Adrenal gland (tissue), 12 donors: ENCODE results near the gene GP1BA. TPM values are rescaled to one million over a fixed set of nuclear protein-coding genes. Genes with fewer than 3 reads are reported as not detected.

ENCODE experiments used
- DNase-seq, 7 donors: peaks; one replicate each; pipeline ENCODE4 v3.0.0-alpha.2; 2019 to 2020
- H3K27ac ChIP-seq, 5 donors: fragments of 200-600 bp; sonication (generic) in 4 of 5; 1 replicate in 3 of 5; 2 replicates in 2 of 5; pipeline versions ENCODE4 v1.5.1 to v1.8.0; 2016 to 2020; ENCODE audit warnings: mild to moderate bottlenecking in 1 of 5
- H3K27me3 ChIP-seq: fragments of 200-600 bp; 2 replicates; pipeline ENCODE4 v1.8.0; 2021
- H3K36me3 ChIP-seq, 2 donors: fragments of 200-600 bp; replicated peaks in 1 of 2; 1 replicate in 1 of 2; 2 replicates in 1 of 2; pipeline versions ENCODE4 v1.5.1 to v1.8.0; 2018 to 2022
- H3K4me1 ChIP-seq, 2 donors: fragments of 200-600 bp; replicated peaks in 1 of 2; 1 replicate in 1 of 2; 2 replicates in 1 of 2; pipeline versions ENCODE4 v1.5.1 to v1.8.0; 2018 to 2021
- H3K4me3 ChIP-seq, 4 donors: fragments of 200-600 bp; sonication (generic) in 3 of 4; one replicate each; pipeline ENCODE4 v1.5.1; 2016 to 2018
- H3K9me3 ChIP-seq, 3 donors: fragments of 200-600 bp; sonication (generic) in 1 of 3; replicated peaks in 1 of 3; 1 replicate in 2 of 3; 2 replicates in 1 of 3; pipeline versions ENCODE4 v1.5.1 to v1.8.0; 2016 to 2021
- CTCF ChIP-seq, 6 experiments: fragments of 450-650 bp in 4 of 6; fragments of 200-600 bp in 2 of 6; sonication (generic) in 1 of 6; IDR thresholded peaks; 1 replicate in 5 of 6; 2 replicates in 1 of 6; pipeline versions ENCODE4 v1.5.1 to v1.8.0; 2016 to 2021; ENCODE audit warnings: antibody characterized with exemption in 6 of 6, mild to moderate bottlenecking in 2 of 6, moderate library complexity in 1 of 6
- POLR2A ChIP-seq, 2 donors: fragments of 450-650 bp; IDR thresholded peaks; one replicate each; pipeline ENCODE4 v1.6.1; 2017; ENCODE audit warnings: antibody characterized with exemption in 2 of 2, mild to moderate bottlenecking in 2 of 2, moderate library complexity in 1 of 2
- WGBS, 4 donors: extraction: QIAGEN DNeasy Blood & Tissue Kit in 2 of 4; methylation state at CpG; one replicate each; pipeline versions ENCODE4 v1.1.5 to v1.1.7; 2013 to 2017; 5-methylcytosine and 5-hydroxymethylcytosine counted together
- intact Hi-C, 2 donors: fragments of 100-400 bp; cut with DNase I; formaldehyde crosslinking; loops; one replicate each; pipeline versions ENCODE4 v1.14.1 to v1.15.0; 2022 to 2023
- polyA plus RNA-seq, 3 donors: library from polyadenylated mRNA; stranded (reverse); fragments of 200-250 nt in 2 of 3; fragments of 350-450 nt in 1 of 3; fragmentation: Illumina TruSeq in 1 of 3; extraction: RNeasy Lipid Tissue Mini Kit (QIAGEN cat#74804) in 1 of 3; gene quantifications; one replicate each; pipeline ENCODE4 v1.2.3, GENCODE V29; 2013 to 2014
- total RNA-seq, 9 donors: library from RNA; depleted of rRNA in 4 of 9; stranded (reverse); fragments of >200 nt in 4 of 9; fragments of 120-200 nt in 1 of 9; fragmentation: NEBNext Ultra II Directional in 1 of 9; extraction: Animal tissue kit (Norgen Biotek cat#: 25700) in 1 of 9; gene quantifications; one replicate each; pipeline versions ENCODE4 v1.1.0 to v1.2.4, GENCODE V29; 2013 to 2023
- donor health status: healthy with polysubstance abuse.
- donor health status: Bipolar disorder and iron deficiency.
- donor health status: DM: yes; HTN: yes; CAD: no.
- donor health status: DM: no; HTN: no; CAD: no.
- donor health status: DM: no; HTN: no; CAD: no.
- donor health status: DM: yes; HTN: yes; CAD: no.

Gene GP1BA
- total and polyA plus RNA-seq, 12 donors, result 0.08 to 0.17 TPM; not detected in 10

GRCh38 chr17:4948931-4949320 lies 16.8 kb downstream of the GP1BA start:
- DNase-seq, result peak; percentile 81 to 85 (median 82)
- Histone ChIP-seq H3K4me3 (peak overlapping the region in 2 of 4 donors; percentile 85 to 98), H3K9me3 (no peaks in the 10 kb centered on the region), H3K27me3 (no peaks in the 10 kb centered on the region), H3K36me3 (peaks cover 0 to 29% of the 10 kb centered on the region in 2 donors), H3K27ac (peak overlapping the region; percentile 83 to 99 (median 96)), H3K4me1 (peaks cover 30 to 39% of the 10 kb centered on the region in 2 donors)
- 0 to 1% (median 0%) methylated on average over 2 to 40 of the region's 40 CpGs for WGBS, 4 donors
- intact Hi-C loops, result no loop called here
- TF ChIP-seq POLR2A (IDR thresholded peaks at IDR 0.05), result peak; percentile 43 to 62
- no peak for TF ChIP-seq CTCF (IDR thresholded peaks at IDR 0.05)

DNA sequence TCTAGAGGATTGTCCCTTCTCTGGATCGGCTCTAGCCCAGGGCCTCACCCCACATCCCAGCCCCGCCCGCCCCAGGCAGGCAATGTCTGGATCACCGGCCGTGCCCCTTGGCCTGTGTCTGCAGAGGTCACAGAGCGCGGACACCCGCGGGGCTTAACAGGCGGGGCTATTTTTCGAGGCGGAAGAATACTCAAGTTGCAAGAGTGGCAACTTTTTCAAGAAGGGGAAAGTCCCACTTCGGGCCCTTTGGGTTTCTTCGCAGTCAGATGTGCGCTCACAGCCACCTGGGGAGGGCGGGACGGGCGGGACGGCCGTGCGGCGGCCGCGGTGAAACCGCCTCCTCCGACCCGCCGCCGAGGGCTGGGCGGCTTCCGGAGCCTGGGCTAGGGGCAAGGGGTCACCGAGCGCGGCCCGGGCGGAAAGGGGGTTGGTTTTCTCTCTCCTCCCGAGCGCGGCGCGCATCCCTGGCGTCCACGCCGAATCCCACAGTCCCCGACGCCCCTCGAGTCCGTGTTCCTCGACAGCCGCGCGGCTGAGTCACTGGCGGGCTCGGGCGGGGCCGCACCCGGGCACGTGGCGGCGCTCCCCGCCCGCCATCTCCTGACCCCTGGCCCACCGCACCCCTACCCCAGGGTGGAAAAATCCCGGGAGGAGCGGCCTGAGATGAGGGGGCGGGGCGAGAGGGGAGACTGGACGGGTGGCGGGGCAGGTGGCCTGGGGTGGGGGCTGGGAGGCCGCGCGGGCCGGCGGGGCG lies 17.4 kb downstream of the GP1BA start:
- H3K4me1 ChIP-seq, result peaks cover 30 to 38% of the 10 kb centered on the region in 2 donors
- peak overlapping the region in 2 of 4 donors; percentile 85 to 98 for H3K4me3 ChIP-seq
- peaks cover 0 to 23% of the 10 kb centered on the region in 2 donors for H3K36me3 ChIP-seq
- H3K27me3 ChIP-seq, result no peaks in the 10 kb centered on the region
- H3K27ac ChIP-seq, result peak overlapping the region; percentile 83 to 99 (median 96)
- H3K9me3 ChIP-seq, result no peaks in the 10 kb centered on the region
- peak in 1 of 2 donors; percentile 37 for TF ChIP-seq POLR2A (IDR thresholded peaks at IDR 0.05)
- TF ChIP-seq CTCF (IDR thresholded peaks at IDR 0.05), result no peak
- DNase-seq, result peak; percentile 76 to 84 (median 82)
- WGBS, 4 donors, result 0 to 2% (median 1%) methylated on average over 3 to 75 of the region's 75 CpGs
- intact Hi-C loops, result no loop called here

GRCh38 chr17:4950075-4950745 lies 18.1 kb downstream of the GP1BA start:
- Histone ChIP-seq H3K4me1 (peaks cover 24 to 31% of the 10 kb centered on the region in 2 donors), H3K9me3 (no peaks in the 10 kb centered on the region), H3K27me3 (no peaks in the 10 kb centered on the region), H3K4me3 (peak overlapping the region in 2 of 4 donors; percentile 85 to 98), H3K27ac (peak overlapping the region in 4 of 5 donors; percentile 92 to 99 (median 98)), H3K36me3 (peaks cover 0 to 16% of the 10 kb centered on the region in 2 donors)
- peak; percentile 59 to 87 (median 81) for DNase-seq
- intact Hi-C loops, result no loop called here
- WGBS, 4 donors, result 0 to 12% (median 6%) methylated on average over 9 to 52 of the region's 52 CpGs
- no peak for TF ChIP-seq CTCF (IDR thresholded peaks at IDR 0.05)
- peak; percentile 22 to 39 for TF ChIP-seq POLR2A (IDR thresholded peaks at IDR 0.05)

GRCh38 chr17:4950746-4951204 lies 18.7 kb downstream of the GP1BA start, which contains the start of gene ENO3:
TSS of gene ENO3 (plus strand) at chr17:4951119. CDS start at chr17:4951830, 711 bp downstream.
- peak within 1 kb of the TSS in 2 of 4 donors; percentile 85 to 98 for H3K4me3 ChIP-seq
- H3K27me3 ChIP-seq, result no peaks in the 10 kb centered on the region
- no peaks in the 10 kb centered on the region for H3K9me3 ChIP-seq
- TF ChIP-seq CTCF (IDR thresholded peaks at IDR 0.05) (no peak), POLR2A (IDR thresholded peaks at IDR 0.05) (no peak)
- H3K4me1 ChIP-seq, result peaks cover 18 to 25% of the 10 kb centered on the region in 2 donors
- peak in 1 of 7 donors; percentile 42 for DNase-seq
- 42 to 53% (median 48%) methylated on average over 7 of the region's 7 CpGs for WGBS, 4 donors
- peaks cover 0 to 10% of the 10 kb centered on the region in 2 donors for H3K36me3 ChIP-seq
- peak within 1 kb of the TSS in 4 of 5 donors; percentile 92 to 99 (median 98) for H3K27ac ChIP-seq
- intact Hi-C loops, result no loop called here
